HepG2 (cell line): ENCODE data around the gene ANKS3.

ENCODE experiments used
- ARID2 ChIP-seq: sonication (generic); formaldehyde crosslinking; IDR thresholded peaks from 2 replicates; pipeline ENCODE4 v1.8.1; 2022; ENCODE audit warnings: mild to moderate bottlenecking, missing genetic modification reagents, borderline replicate concordance
- BHLHE40 ChIP-seq: IDR thresholded peaks from 2 replicates; pipeline ENCODE4 v1.6.1; 2011; ENCODE audit warnings: low read length, improper control_type of control experiment
- CHD2 ChIP-seq: IDR thresholded peaks from 2 replicates; pipeline ENCODE4 v1.6.1; 2011; ENCODE audit warnings: low read depth, low read length, improper control_type of control experiment
- CTCF ChIP-seq: sonication (generic); formaldehyde crosslinking; IDR thresholded peaks from 2 replicates; pipeline ENCODE4 v1.5.0; 2020; ENCODE audit warnings: mild to moderate bottlenecking, missing genetic modification reagents, moderate library complexity
- ETV5 ChIP-seq: IDR thresholded peaks from 2 replicates; pipeline ENCODE4 v1.6.1; 2018; ENCODE audit warnings: missing biosample characterization, missing genetic modification reagents, inconsistent platforms, borderline replicate concordance
- GTF2F1 ChIP-seq: fragments of 150-350 bp; IDR thresholded peaks from 2 replicates; pipeline ENCODE4 v1.6.1; 2014; ENCODE audit warnings: low read length
- IRF2 ChIP-seq: IDR thresholded peaks from 2 replicates; pipeline ENCODE4 v1.6.1; 2018; ENCODE audit warnings: missing genetic modification reagents, missing compliant biosample characterization
- JUND ChIP-seq: sonication (generic); formaldehyde crosslinking; IDR thresholded peaks from 2 replicates; pipeline ENCODE4 v1.8.0; 2022; ENCODE audit warnings: mild to moderate bottlenecking, missing genetic modification reagents
- POLR2AphosphoS5 ChIP-seq: IDR thresholded peaks from 2 replicates; pipeline ENCODE4 v1.6.1; 2012; ENCODE audit warnings: low read depth, low read length
- RFXANK ChIP-seq: IDR thresholded peaks from 2 replicates; pipeline ENCODE4 v1.6.1; 2016
- USF2 ChIP-seq, 2 experiments: sonication (generic) in 1 of 2; formaldehyde crosslinking in 1 of 2; IDR thresholded peaks; 2 replicates each; pipeline versions ENCODE4 v1.5.1 to v1.6.1; 2011 to 2020; ENCODE audit warnings: borderline replicate concordance in 1 of 2, low read depth in 1 of 2, low read length in 1 of 2, mild to moderate bottlenecking in 1 of 2, missing genetic modification reagents in 1 of 2, moderate library complexity in 1 of 2
- ZNF232 ChIP-seq: sonication (generic); formaldehyde crosslinking; IDR thresholded peaks from 2 replicates; pipeline ENCODE4 v1.4.0; 2020; ENCODE audit warnings: missing genetic modification reagents, borderline replicate concordance

GRCh38 chr16:4769306-4769638 is 35.2 kb upstream of the ANKS3 start:
- no peak for TF ChIP-seq RFXANK (CRISPR knock-in tag)
- TF ChIP-seq CTCF: no peak
- TF ChIP-seq JUND: no peak
- TF ChIP-seq POLR2AphosphoS5: no peak
- no peak for TF ChIP-seq IRF2 (CRISPR knock-in tag)
- TF ChIP-seq BHLHE40: no peak
- TF ChIP-seq CHD2: no peak
- no peak for TF ChIP-seq ARID2 (CRISPR knock-in tag)
- no peak for TF ChIP-seq ZNF232 (CRISPR knock-in tag)
- no peak for TF ChIP-seq GTF2F1
- TF ChIP-seq USF2 (IDR thresholded peaks at IDR 0.05; ENCODE audit: low read depth, low read length): no peak
- TF ChIP-seq USF2 (CRISPR knock-in tag; IDR thresholded peaks at IDR 0.05; ENCODE audit: borderline replicate concordance): no peak
- TF ChIP-seq ETV5 (CRISPR knock-in tag): no peak
